Amygdala (tissue), 56 donors: Measurements from ENCODE around the gene SIK2.
"Not testable (repeated sequence)": the region's sequence is repeated elsewhere in the genome, so short reads cannot be mapped to it uniquely, and the experiment has no call there.

Experiments used
- DNase-seq, 56 donors: peaks; one replicate each; lab custom pipeline; 2025; lab: John Stamatoyannopoulos, UW

The SIK2 gene

DNA sequence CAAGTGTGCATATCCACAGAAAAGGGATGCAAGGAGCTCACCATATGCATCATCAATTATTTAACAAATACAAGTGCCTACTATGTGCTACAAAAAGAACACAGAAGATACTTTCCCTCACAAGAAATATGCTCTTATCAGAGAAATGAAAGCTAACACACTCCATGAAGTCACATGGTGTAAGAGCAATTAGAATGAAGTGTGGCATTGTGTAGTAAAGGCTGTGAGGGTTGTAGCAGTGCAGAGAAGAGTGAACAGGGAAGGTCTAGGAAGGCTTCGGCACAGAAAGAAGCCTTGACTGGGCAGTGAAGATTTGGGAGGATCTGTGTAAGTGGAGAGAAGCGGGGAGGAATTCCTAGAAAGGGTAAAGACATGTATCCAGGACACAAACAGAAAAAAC lies 141.5 kb downstream of the SIK2 start:
- DNase-seq, result no peak

GRCh38 chr11:111745719-111746504 lies 143.7 kb downstream of the SIK2 start:
- DNase-seq, result no peak

GRCh38 chr11:111748035-111748804 lies 146.0 kb downstream of the SIK2 start:
- DNase-seq, result no peak

DNA sequence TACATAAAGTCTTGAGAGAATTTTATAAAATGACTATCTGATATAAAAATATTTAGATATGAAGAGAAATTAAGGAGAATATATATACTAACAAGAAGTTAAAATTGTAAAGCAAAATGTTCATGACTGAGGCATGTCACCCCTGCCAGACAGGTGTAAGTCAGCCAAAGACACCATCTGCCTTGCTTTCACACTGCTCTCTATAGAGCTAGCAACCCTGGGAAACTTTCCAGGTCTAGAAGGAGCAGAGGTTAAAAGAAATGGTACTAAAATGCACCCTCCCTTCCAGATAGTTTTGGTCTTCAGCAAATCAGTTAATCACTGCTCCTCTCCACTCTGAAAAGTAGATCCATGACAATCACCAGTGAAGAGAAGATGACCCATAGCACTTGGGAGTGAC lies 147.4 kb downstream of the SIK2 start:
- DNase-seq, result no peak

DNA sequence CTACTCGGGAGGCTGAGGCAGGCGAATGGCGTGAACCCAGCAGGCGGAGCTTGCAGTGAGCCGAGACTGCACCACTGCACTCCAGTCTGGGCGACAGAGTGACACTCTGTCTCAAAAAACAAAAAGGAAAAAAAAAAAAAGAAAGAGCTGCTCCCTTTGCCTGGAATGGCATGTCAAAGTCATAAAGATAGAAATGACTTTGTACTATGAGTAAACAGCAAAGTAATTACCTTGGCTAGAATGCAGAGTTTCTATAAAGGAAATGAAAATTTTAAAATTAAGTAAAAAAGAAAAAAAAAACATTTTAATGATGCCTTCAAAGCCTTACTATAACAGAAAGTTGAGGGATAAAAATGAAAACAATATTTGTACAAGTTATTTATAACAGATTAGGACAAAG lies 153.8 kb downstream of the SIK2 start:
- no peak for DNase-seq

DNA sequence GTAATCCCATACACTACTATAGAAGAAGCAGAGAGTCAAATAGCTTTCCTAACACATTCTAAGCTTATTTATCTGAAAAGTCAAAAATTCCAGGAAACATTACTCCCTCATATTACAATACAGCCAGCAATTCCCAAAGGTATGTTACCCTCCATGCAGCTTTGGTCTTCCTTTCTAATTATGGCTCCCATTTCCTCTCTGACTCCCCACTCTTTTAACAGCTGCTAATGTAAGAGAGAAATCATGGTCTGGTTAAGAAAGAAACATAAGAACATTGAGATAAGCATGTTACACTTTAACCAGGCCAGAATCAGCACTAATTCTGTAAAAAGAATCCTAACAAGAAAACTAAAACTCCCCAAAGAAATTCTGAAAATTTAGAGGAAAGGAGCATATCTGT lies 157.1 kb downstream of the SIK2 start:
- no peak for DNase-seq

GRCh38 chr11:111759778-111760407 lies 157.6 kb downstream of the SIK2 start:
- DNase-seq, result no peak

DNA sequence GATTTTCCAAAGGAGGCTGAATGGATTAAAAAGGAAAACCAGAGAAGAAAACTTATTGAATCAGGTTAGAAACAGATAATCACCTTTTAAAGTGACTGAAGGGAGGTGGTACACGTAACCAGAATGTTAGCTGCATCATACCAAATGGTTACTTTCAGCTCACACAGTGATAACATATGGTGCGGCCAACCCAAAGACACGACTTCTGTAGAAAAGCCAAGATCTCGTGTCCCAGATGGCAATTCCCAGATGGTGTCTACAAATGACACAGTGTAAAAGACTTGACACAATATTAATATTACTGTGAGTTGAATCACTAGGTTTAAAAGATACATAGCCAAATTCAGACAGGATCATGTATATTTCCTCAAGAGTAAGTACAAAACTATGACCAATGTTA lies 158.8 kb downstream of the SIK2 start:
- DNase-seq, result no peak

DNA sequence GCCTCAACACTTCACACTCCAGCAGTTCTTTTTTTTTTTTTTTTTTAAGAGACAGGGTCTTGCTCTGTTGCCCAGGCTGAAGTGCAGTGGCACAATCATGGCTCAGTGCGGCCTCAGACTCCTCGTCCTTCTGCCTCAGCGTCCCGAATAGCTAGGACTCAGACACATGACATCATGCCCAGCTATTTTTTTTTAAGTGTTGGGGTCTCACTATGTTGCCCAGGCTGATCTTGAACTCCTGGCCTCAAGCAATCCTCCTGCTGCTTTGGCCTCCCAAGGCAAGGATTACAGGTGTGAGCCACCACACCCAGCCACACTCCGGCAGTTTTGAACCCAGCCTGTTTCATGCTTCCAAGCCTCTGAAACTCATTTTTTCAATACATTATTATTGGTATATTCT lies 160.3 kb downstream of the SIK2 start:
- DNase-seq, result no peak

GRCh38 chr11:111762981-111763643 lies 160.9 kb downstream of the SIK2 start:
- peak in 4 of 56 donors; percentile 9 to 34 (median 22) for DNase-seq

GRCh38 chr11:111764621-111765020 lies 162.4 kb downstream of the SIK2 start:
- no peak for DNase-seq

- peak in 9 of 56 donors; percentile 33 to 65 (median 37) for DNase-seq
These were observed 163.2 kb downstream of the SIK2 start for GRCh38 chr11:111765320-111765983.

DNA sequence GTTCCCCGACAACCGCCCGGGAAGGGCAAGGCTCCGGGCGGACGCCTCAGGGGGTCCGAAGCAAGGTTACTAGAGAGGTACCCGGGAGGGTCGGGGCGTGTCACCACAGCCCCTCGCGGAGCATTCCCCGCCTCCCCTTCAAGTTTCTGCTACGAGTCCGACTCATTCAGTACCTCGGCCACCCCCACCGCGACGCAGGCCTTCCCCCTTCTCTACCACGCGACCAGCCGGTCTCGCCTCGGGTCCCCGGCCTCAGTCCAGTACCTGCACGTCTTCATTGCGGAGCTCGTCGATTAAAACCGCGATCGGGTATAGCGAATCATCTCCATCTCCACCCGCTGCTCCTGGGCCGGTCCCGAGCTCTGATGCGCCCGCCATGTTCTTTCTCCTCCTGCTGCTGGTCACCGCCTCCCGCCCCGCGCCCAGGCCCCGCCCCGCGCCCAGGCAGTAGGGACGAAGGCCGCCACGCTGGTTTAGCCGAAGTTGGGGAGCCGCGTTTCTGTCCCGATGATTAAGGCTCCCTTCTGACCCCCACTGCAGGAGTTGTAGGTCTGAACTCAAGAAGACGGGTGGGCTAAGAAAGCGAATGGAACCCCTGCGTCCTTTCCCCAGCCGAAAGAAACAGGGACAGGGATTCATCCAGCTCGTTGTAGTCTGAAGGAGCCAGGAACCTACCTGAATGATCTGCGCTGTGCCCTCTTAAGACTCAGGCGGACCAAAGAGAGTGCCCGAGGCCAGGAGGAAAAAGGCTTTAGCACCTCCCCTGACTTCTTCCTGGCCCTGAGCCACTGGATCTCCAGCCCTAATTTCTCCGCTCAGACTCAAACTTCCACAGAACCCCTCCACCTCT lies 164.0 kb downstream of the SIK2 start, which contains the start of gene PPP2R1B:
TSS of gene PPP2R1B (minus strand) at position 406 of the 850 bp plus-strand sequence. CDS start at position 378, 28 bp downstream.
- peak; percentile 35 to 91 (median 82) for DNase-seq

GRCh38 chr11:111766834-111767142 lies 164.5 kb downstream of the SIK2 start:
- DNase-seq, result peak in 2 of 56 donors; percentile 10 to 62

- DNase-seq, result no peak
These were observed 168.4 kb downstream of the SIK2 start for GRCh38 chr11:111770581-111771134.

- DNase-seq, result not testable (repeated sequence)
These were observed 169.0 kb downstream of the SIK2 start for GRCh38 chr11:111771205-111771604.

DNA sequence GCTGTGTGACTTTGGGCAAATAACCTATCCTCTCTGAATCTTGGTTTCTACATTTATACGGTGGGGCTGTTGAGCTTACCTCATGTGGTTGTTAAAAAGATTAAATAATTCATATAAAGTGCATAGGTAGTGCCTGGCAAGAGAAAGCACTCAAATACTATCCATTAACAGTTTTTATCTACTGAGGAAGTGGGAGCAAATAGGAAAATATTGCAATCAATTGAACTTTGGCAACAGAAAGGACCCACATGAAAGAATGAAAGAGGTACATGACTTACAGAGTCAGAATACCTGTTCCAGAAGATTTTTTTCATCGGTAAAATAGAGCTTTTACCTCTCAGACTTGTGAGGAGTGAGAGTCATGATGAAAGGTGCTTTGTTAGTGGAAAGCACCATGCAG lies 170.3 kb downstream of the SIK2 start:
- DNase-seq, result no peak

DNA sequence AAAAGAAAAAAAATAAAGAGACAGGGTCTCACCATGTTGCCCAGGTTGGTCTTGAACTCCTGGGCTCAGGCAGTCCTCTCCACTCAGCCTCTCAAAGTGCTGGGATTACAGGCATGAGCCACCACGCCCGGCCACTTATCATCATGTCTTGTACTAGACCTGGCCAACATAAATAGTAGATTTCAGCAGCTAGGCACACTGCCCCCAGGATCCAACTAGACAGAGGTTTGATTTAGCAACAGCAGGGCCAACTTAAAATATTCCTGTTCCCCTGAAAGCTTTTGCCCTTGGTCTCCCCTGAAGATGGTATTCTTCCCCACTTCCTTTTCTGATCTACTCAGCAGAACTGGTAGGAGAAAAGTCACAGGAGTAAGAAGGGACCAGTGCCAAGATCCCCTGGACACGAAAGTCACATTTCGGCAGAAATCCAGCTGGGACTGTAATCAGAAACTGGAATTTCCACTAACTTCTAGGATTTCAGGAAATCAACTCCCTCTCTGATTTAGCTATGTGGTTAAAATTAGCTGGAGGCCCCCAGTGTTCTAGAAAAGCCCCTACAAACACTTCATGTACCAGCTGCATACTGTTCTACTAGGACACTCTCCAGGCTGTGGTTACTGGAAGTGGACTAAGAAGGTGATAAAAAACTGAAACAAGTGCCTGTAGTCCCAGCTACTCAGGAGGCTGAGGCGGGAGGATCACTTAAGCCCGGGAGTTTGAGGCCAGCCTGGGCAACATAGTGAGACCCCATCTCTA lies 172.9 kb downstream of the SIK2 start:
- no peak for DNase-seq
